HUES64 (cell line): ENCODE measurements around the gene CNPY4.
A peak's percentile ranks its signal among the peaks of the same experiment; 100 is the strongest.

Experiments
- H3K27ac ChIP-seq: 2 replicates; pipeline ENCODE4 v1.7.0; 2013; ENCODE audit warnings: low read depth, low read length, inconsistent platforms
- H3K27me3 ChIP-seq: 2 replicates; pipeline ENCODE4 v1.6.1; 2013; ENCODE audit warnings: mild to moderate bottlenecking, low read length; ENCODE audit not compliant: insufficient read depth
- H3K36me3 ChIP-seq: 2 replicates; pipeline ENCODE4 v1.6.1; 2013; ENCODE audit warnings: mild to moderate bottlenecking, low read length; ENCODE audit not compliant: insufficient read depth
- H3K4me1 ChIP-seq: 2 replicates; pipeline ENCODE4 v1.6.1; 2013; ENCODE audit warnings: mild to moderate bottlenecking, low read length, moderate library complexity; ENCODE audit not compliant: insufficient read depth
- H3K4me3 ChIP-seq: 2 replicates; pipeline ENCODE4 v1.5.1; 2013; ENCODE audit warnings: mild to moderate bottlenecking, low read length, moderate library complexity
- H3K9ac ChIP-seq: 2 replicates; pipeline ENCODE4 v1.6.1; 2013; ENCODE audit warnings: mild to moderate bottlenecking, low read depth, low read length
- H3K9me3 ChIP-seq: 2 replicates; pipeline ENCODE4 v1.6.1; 2013; ENCODE audit warnings: low read depth, low read length; ENCODE audit not compliant: insufficient read depth
- WGBS: fragments of 150-250, 120-280 bp; methylation state at CpG from one replicate; pipeline ENCODE4 v1.1.7; 2013; ENCODE audit warnings: missing lambda C conversion rate; 5-methylcytosine and 5-hydroxymethylcytosine counted together

The CNPY4 gene

GRCh38 chr7:100082978-100083377, 36.5 kb upstream of the CNPY4 start:
- peaks cover 4% of the 10 kb centered on the region for H3K4me1 ChIP-seq
- 81% methylated on average over 4 of the region's 4 CpGs for WGBS
- no peak overlapping the region for H3K9ac ChIP-seq
- no peaks in the 10 kb centered on the region for H3K27me3 ChIP-seq
- peak overlapping the region; percentile 80; the same call in 1 of the 2 replicates for H3K27ac ChIP-seq
- no peaks in the 10 kb centered on the region for H3K9me3 ChIP-seq
- peak overlapping the region; percentile 100; the same call in 1 of the 2 replicates for H3K4me3 ChIP-seq
- H3K36me3 ChIP-seq = peaks cover 22% of the 10 kb centered on the region

GRCh38 chr7:100085515-100085914, 33.9 kb upstream of the CNPY4 start:
- peaks cover 4% of the 10 kb centered on the region for H3K4me1 ChIP-seq
- no peaks in the 10 kb centered on the region for H3K9me3 ChIP-seq
- WGBS = 90% methylated on average over 3 of the region's 3 CpGs
- no peak overlapping the region for H3K9ac ChIP-seq
- H3K27me3 ChIP-seq = no peaks in the 10 kb centered on the region
- no peak overlapping the region for H3K4me3 ChIP-seq
- H3K27ac ChIP-seq = no peak overlapping the region
- H3K36me3 ChIP-seq = peaks cover 4% of the 10 kb centered on the region

DNA sequence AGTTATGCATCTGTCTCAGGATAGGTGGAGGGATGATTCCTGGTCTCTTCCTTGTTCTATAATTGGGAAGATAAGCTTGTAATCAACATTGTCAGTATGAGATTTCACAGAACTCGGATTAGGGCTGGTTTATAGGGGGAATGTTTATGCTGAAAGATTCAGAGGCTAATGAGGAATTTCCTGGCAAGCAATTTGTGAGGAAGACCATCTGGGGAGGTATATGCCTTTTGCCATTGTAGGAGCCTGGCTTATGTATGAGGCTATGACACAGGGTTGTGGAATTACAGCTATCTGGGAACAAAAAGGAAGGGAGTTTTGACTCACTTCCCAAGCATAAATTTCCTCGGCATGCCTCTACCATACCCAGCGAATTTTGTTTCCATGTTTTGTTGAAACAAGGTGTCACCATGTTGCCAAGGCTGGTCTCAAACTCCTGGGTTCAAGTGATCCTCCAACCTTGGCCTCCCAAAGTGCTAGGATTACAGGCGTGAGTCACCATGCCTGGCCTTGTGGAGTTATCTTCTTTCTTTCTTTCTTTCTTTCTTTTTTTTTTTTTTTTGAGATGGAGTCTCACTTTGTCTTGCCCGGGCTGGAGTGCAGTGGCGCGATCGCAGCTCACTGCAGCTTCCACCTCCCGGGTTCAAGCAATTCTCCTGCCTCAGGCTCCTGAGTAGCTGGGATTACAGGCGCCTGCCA, 32.2 kb upstream of the CNPY4 start:
- H3K4me3 ChIP-seq = no peak overlapping the region
- peaks cover 4% of the 10 kb centered on the region for H3K4me1 ChIP-seq
- 83% methylated on average over 9 of the region's 10 CpGs for WGBS
- H3K9ac ChIP-seq = no peak overlapping the region
- no peaks in the 10 kb centered on the region for H3K27me3 ChIP-seq
- no peaks in the 10 kb centered on the region for H3K9me3 ChIP-seq
- peak overlapping the region; percentile 50; the same call in 1 of the 2 replicates for H3K27ac ChIP-seq
- peaks cover 20% of the 10 kb centered on the region for H3K36me3 ChIP-seq

GRCh38 chr7:100088095-100088620, 31.3 kb upstream of the CNPY4 start:
- Histone ChIP-seq H3K9me3 (no peaks in the 10 kb centered on the region), H3K27me3 (no peaks in the 10 kb centered on the region), H3K36me3 (peaks cover 30% of the 10 kb centered on the region), H3K4me3 (peak overlapping the region; percentile 98), H3K9ac (peak overlapping the region; percentile 97), H3K4me1 (no peaks in the 10 kb centered on the region; the same call in 1 of the 2 replicates), H3K27ac (peak overlapping the region; percentile 86)
- WGBS = 86% methylated on average over 11 of the region's 11 CpGs

DNA sequence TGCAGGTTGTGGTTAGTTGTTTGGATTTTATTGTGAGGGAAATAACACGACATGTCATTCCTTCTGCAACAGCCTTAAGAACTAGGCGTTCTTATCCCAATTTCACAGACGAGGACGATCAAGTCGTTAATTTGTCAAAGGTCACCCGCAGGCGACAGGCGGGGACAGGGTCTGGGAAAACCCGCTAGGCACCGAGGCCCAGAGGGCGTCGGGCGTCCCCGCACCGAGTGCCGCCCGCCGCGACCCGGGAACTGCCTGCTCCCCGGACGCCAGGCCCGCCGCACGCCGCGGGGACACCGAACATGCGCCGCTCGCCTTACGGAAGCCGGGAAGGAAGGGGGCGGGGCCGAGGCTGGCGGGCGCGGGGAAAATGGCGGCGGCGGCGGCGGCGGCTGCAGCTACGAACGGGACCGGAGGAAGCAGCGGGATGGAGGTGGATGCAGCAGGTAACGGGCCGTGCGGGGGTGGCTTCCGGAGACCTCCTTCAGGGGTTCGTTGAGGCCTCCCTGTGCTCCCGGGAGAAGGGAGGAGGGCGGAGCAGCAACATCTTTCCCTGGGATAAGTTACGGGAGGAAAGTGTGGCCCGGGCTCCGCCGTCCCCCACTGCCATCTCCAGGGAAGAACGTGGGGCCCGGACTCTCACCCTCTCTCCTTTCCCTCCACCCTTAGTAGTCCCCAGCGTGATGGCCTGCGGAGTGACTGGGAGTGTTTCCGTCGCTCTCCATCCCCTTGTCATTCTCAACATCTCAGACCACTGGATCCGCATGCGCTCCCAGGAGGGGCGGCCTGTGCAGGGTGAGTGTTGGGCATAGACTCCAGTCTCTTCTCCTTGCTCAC, 30.6 kb upstream of the CNPY4 start, which contains the start of gene COPS6:
COPS6 (plus strand) TSS at position 349 of the 837 bp plus-strand sequence; CDS start at position 371, 22 bp downstream.
- H3K4me3 ChIP-seq = peak within 1 kb of the TSS; percentile 98
- no peaks in the 10 kb centered on the region for H3K9me3 ChIP-seq
- H3K36me3 ChIP-seq = peaks cover 37% of the 10 kb centered on the region
- 1% methylated on average over 68 of the region's 68 CpGs for WGBS
- peak within 1 kb of the TSS; percentile 97 for H3K9ac ChIP-seq
- H3K27ac ChIP-seq = peak within 1 kb of the TSS; percentile 86
- H3K4me1 ChIP-seq = no peaks in the 10 kb centered on the region
- H3K27me3 ChIP-seq = no peaks in the 10 kb centered on the region

GRCh38 chr7:100089458-100090196, 29.8 kb upstream of the CNPY4 start:
- H3K9me3 ChIP-seq = no peaks in the 10 kb centered on the region
- H3K9ac ChIP-seq = peak overlapping the region; percentile 97
- H3K27ac ChIP-seq = peak overlapping the region; percentile 86; the same call in 1 of the 2 replicates
- WGBS = 43% methylated on average over 7 of the region's 7 CpGs
- peaks cover 45% of the 10 kb centered on the region for H3K36me3 ChIP-seq
- no peaks in the 10 kb centered on the region for H3K27me3 ChIP-seq
- H3K4me3 ChIP-seq = peak overlapping the region; percentile 98
- no peaks in the 10 kb centered on the region for H3K4me1 ChIP-seq

- H3K4me3 ChIP-seq = no peak overlapping the region
- H3K9me3 ChIP-seq = no peaks in the 10 kb centered on the region
- H3K27ac ChIP-seq = peak overlapping the region; percentile 61; the same call in 1 of the 2 replicates
- no peaks in the 10 kb centered on the region for H3K4me1 ChIP-seq
- H3K27me3 ChIP-seq = no peaks in the 10 kb centered on the region
- peaks cover 56% of the 10 kb centered on the region for H3K36me3 ChIP-seq
- 93% methylated on average over 13 of the region's 14 CpGs for WGBS
- no peak overlapping the region for H3K9ac ChIP-seq
These were observed 28.7 kb upstream of the CNPY4 start for GRCh38 chr7:100090527-100091410.

DNA sequence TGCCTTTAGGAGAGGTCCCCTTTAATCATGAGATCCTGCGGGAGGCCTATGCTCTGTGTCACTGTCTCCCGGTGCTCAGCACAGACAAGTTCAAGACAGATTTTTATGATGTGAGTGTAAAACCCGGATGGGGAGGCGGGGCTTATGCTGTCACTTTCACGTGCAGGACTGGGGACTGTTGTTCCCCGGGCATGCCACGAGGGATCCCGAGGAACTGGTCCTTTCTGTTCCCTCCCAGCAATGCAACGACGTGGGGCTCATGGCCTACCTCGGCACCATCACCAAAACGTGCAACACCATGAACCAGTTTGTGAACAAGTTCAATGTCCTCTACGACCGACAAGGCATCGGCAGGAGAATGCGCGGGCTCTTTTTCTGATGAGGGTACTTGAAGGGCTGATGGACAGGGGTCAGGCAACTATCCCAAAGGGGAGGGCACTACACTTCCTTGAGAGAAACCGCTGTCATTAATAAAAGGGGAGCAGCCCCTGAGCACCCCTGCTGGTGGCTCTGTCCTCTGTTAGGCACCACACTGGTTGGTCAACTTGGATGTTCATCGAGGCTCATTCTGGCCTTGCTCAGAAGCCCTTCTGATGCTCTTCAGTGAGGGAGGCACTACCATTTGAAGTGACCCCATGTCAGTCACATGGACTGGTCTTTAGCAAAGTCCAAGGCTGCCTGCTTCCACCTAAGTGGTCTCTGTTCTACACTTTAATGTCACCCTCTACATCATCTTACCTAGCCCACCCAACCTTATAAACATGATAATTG, 27.8 kb upstream of the CNPY4 start:
- Histone ChIP-seq H3K36me3 (peaks cover 64% of the 10 kb centered on the region), H3K9me3 (no peaks in the 10 kb centered on the region), H3K9ac (no peak overlapping the region), H3K4me3 (no peak overlapping the region), H3K4me1 (no peaks in the 10 kb centered on the region), H3K27ac (peak overlapping the region; percentile 61; the same call in 1 of the 2 replicates), H3K27me3 (no peaks in the 10 kb centered on the region)
- 85% methylated on average over 19 of the region's 19 CpGs for WGBS

GRCh38 chr7:100093054-100093453, 26.4 kb upstream of the CNPY4 start:
- Histone ChIP-seq H3K9me3 (no peaks in the 10 kb centered on the region), H3K9ac (no peak overlapping the region), H3K4me1 (no peaks in the 10 kb centered on the region), H3K36me3 (peaks cover 78% of the 10 kb centered on the region), H3K4me3 (no peak overlapping the region), H3K27me3 (no peaks in the 10 kb centered on the region), H3K27ac (no peak overlapping the region; the same call in 1 of the 2 replicates)
- WGBS = 92% methylated on average over 7 of the region's 8 CpGs
